ENCODE data around the gene NDUFS3. TPM values are rescaled to one million over a fixed set of nuclear protein-coding genes. Genes with fewer than 3 reads are reported as not detected.

Gene NDUFS3
- total RNA-seq, 2 donors from 2014 or later = 180 to 246 TPM

GRCh38 chr11:47587039-47587716 lies 8.3 kb downstream of the NDUFS3 start:
- no peak for ATAC-seq
- intact Hi-C loops (cut with DNase I, micrococcal nuclease) = no loop called here
- DNase-seq = no peak

- DNase-seq = peak; percentile 36 to 47
- peak; percentile 7 for ATAC-seq
- intact Hi-C loops (cut with DNase I, micrococcal nuclease) = no loop called here
Observed at GRCh38 chr11:47587723-47588326, 9.0 kb downstream of the NDUFS3 start.

GRCh38 chr11:47589118-47589517 lies 10.2 kb downstream of the NDUFS3 start:
- no peak for DNase-seq
- no peak for ATAC-seq
- intact Hi-C loops (cut with DNase I, micrococcal nuclease) = no loop called here

- peak; percentile 53 for ATAC-seq
- DNase-seq = peak in 1 of 2 donors; percentile 25
- intact Hi-C loops (cut with DNase I, micrococcal nuclease) = no loop called here
Observed at GRCh38 chr11:47589584-47589976, 10.7 kb downstream of the NDUFS3 start.

GRCh38 chr11:47589977-47590861 lies 11.3 kb downstream of the NDUFS3 start:
- ATAC-seq (no peak), DNase-seq (no peak)
- intact Hi-C loops (cut with DNase I, micrococcal nuclease) = no loop called here

- DNase-seq (no peak), ATAC-seq (no peak)
- intact Hi-C loops (cut with DNase I, micrococcal nuclease) = no loop called here
Observed at GRCh38 chr11:47591764-47592163, 12.9 kb downstream of the NDUFS3 start.

GRCh38 chr11:47592251-47592650 lies 13.4 kb downstream of the NDUFS3 start:
- intact Hi-C loops (cut with DNase I, micrococcal nuclease) = no loop called here
- ATAC-seq (no peak), DNase-seq (no peak)

GRCh38 chr11:47592970-47593369 lies 14.1 kb downstream of the NDUFS3 start:
- intact Hi-C loops (cut with DNase I, micrococcal nuclease) = no loop called here
- DNase-seq = no peak
- no peak for ATAC-seq

- ATAC-seq (no peak), DNase-seq (no peak)
- intact Hi-C loops (cut with DNase I, micrococcal nuclease) = no loop called here
Observed at GRCh38 chr11:47593492-47593933, 14.6 kb downstream of the NDUFS3 start.

GRCh38 chr11:47593934-47594855 lies 15.3 kb downstream of the NDUFS3 start, which contains the start of gene C1QTNF4:
Gene C1QTNF4 (minus strand): TSS chr11:47594411. CDS start chr11:47590810, 3,601 bp downstream.
- DNase-seq = no peak
- ATAC-seq = no peak
- intact Hi-C loops (cut with DNase I, micrococcal nuclease) = no loop called here

GRCh38 chr11:47595029-47595428 lies 16.2 kb downstream of the NDUFS3 start:
- no peak for DNase-seq
- intact Hi-C loops (cut with DNase I, micrococcal nuclease) = no loop called here
- ATAC-seq = no peak

- intact Hi-C loops (cut with DNase I, micrococcal nuclease) = no loop called here
- DNase-seq (no peak), ATAC-seq (no peak)
Observed at GRCh38 chr11:47595967-47596366, 17.1 kb downstream of the NDUFS3 start.

- DNase-seq (no peak), ATAC-seq (no peak)
- intact Hi-C loops (cut with DNase I, micrococcal nuclease) = no loop called here
Observed at GRCh38 chr11:47599902-47600301, 21.0 kb downstream of the NDUFS3 start.

- no peak for ATAC-seq
- no peak for DNase-seq
- intact Hi-C loops (cut with DNase I, micrococcal nuclease) = no loop called here
Observed at GRCh38 chr11:47603295-47603694, 24.4 kb downstream of the NDUFS3 start.

- DNase-seq (no peak), ATAC-seq (no peak)
- intact Hi-C loops (cut with DNase I, micrococcal nuclease) = no loop called here
Observed at GRCh38 chr11:47605921-47606320, 27.0 kb downstream of the NDUFS3 start.

GRCh38 chr11:47606731-47607130 lies 27.9 kb downstream of the NDUFS3 start:
- intact Hi-C loops (cut with DNase I, micrococcal nuclease) = no loop called here
- ATAC-seq (no peak), DNase-seq (no peak)

GRCh38 chr11:47607380-47607779 lies 28.5 kb downstream of the NDUFS3 start:
- intact Hi-C loops (cut with DNase I, micrococcal nuclease) = no loop called here
- ATAC-seq (no peak), DNase-seq (no peak)

- ATAC-seq = no peak
- DNase-seq = no peak
- intact Hi-C loops (cut with DNase I, micrococcal nuclease) = no loop called here
Observed at GRCh38 chr11:47609675-47610074, 30.8 kb downstream of the NDUFS3 start.

- ATAC-seq = peak; percentile 29
- intact Hi-C loops (cut with DNase I, micrococcal nuclease) = no loop called here
- no peak for DNase-seq
Observed at GRCh38 chr11:47611348-47611794, 32.5 kb downstream of the NDUFS3 start.

Data from left colon (tissue), 2 donors.